ENCODE data around the gene SLC4A5.
"Not testable (repeated sequence)": the region's sequence is repeated elsewhere in the genome, so short reads cannot be mapped to it uniquely, and the experiment has no call there.

The SLC4A5 gene

GRCh38 chr2:74347742-74348141 is 4.5 kb upstream of the SLC4A5 start:
- Mint-ChIP-seq H3K27ac (no peak overlapping the region), H3K4me3 (no peak overlapping the region), H3K36me3 (ENCODE audit: low read depth) (no peaks in the 10 kb centered on the region), H3K9me3 (no peaks in the 10 kb centered on the region), H3K27me3 (no peaks in the 10 kb centered on the region), H3K4me1 (ENCODE audit: low read depth) (peaks cover 8% of the 10 kb centered on the region)
- intact Hi-C loops (cut with micrococcal nuclease) = no loop called here

GRCh38 chr2:74347303-74347702 is 4.1 kb upstream of the SLC4A5 start:
- Mint-ChIP-seq H3K36me3 (ENCODE audit: low read depth) (no peaks in the 10 kb centered on the region), H3K9me3 (no peaks in the 10 kb centered on the region), H3K27ac (no peak overlapping the region), H3K27me3 (no peaks in the 10 kb centered on the region), H3K4me3 (no peak overlapping the region), H3K4me1 (ENCODE audit: low read depth) (peaks cover 8% of the 10 kb centered on the region)
- intact Hi-C loops (cut with micrococcal nuclease) = no loop called here

- no peak overlapping the region for H3K27ac Mint-ChIP-seq
- H3K4me3 Mint-ChIP-seq = no peak overlapping the region
- H3K27me3 Mint-ChIP-seq = no peaks in the 10 kb centered on the region
- intact Hi-C loops (cut with micrococcal nuclease) = no loop called here
- peaks cover 8% of the 10 kb centered on the region for H3K4me1 Mint-ChIP-seq (ENCODE audit: low read depth)
- H3K36me3 Mint-ChIP-seq (ENCODE audit: low read depth) = no peaks in the 10 kb centered on the region
- no peaks in the 10 kb centered on the region for H3K9me3 Mint-ChIP-seq
Observed at GRCh38 chr2:74345272-74345943, 2.2 kb upstream of the SLC4A5 start.

- not testable (repeated sequence) for H3K36me3 Mint-ChIP-seq (ENCODE audit: low read depth); H3K9me3 Mint-ChIP-seq; H3K27me3 Mint-ChIP-seq; H3K4me1 Mint-ChIP-seq (ENCODE audit: low read depth); H3K4me3 Mint-ChIP-seq; H3K27ac Mint-ChIP-seq
- intact Hi-C loops (cut with micrococcal nuclease) = loop anchor here (10.0 kb wide), 1 partner anchor 191 kb away; the partner anchor contains the start of gene BOLA3
Observed at GRCh38 chr2:74336227-74336626, 7.0 kb downstream of the SLC4A5 start.

- Mint-ChIP-seq H3K4me1 (ENCODE audit: low read depth) (no peaks in the 10 kb centered on the region), H3K27me3 (no peaks in the 10 kb centered on the region), H3K4me3 (no peak overlapping the region), H3K9me3 (no peaks in the 10 kb centered on the region), H3K27ac (no peak overlapping the region), H3K36me3 (ENCODE audit: low read depth) (no peaks in the 10 kb centered on the region)
- intact Hi-C loops (cut with micrococcal nuclease) = loop anchor here (1.0 to 10.0 kb wide), 3 partner anchors 84 to 511 kb away; partner anchors contain the start of gene BOLA3
Observed at GRCh38 chr2:74334931-74335333, 8.3 kb downstream of the SLC4A5 start.

GRCh38 chr2:74333896-74334586 is 9.2 kb downstream of the SLC4A5 start:
- H3K9me3 Mint-ChIP-seq = no peaks in the 10 kb centered on the region
- no peaks in the 10 kb centered on the region for H3K27me3 Mint-ChIP-seq
- H3K36me3 Mint-ChIP-seq (ENCODE audit: low read depth) = no peaks in the 10 kb centered on the region
- intact Hi-C loops (cut with micrococcal nuclease) = loop anchor here (2.0 to 10.0 kb wide), 2 partner anchors 83 to 189 kb away; partner anchors contain the start of gene BOLA3
- no peak overlapping the region for H3K27ac Mint-ChIP-seq
- no peaks in the 10 kb centered on the region for H3K4me1 Mint-ChIP-seq (ENCODE audit: low read depth)
- H3K4me3 Mint-ChIP-seq = no peak overlapping the region

- intact Hi-C loops (cut with micrococcal nuclease) = loop anchor here (10.0 kb wide), 1 partner anchor 188 kb away; the partner anchor contains the start of gene BOLA3
- no peak overlapping the region for H3K4me3 Mint-ChIP-seq
- H3K36me3 Mint-ChIP-seq (ENCODE audit: low read depth) = no peaks in the 10 kb centered on the region
- H3K27ac Mint-ChIP-seq = no peak overlapping the region
- H3K27me3 Mint-ChIP-seq = no peaks in the 10 kb centered on the region
- no peaks in the 10 kb centered on the region for H3K9me3 Mint-ChIP-seq
- no peaks in the 10 kb centered on the region for H3K4me1 Mint-ChIP-seq (ENCODE audit: low read depth)
Observed at GRCh38 chr2:74333175-74333574, 10.0 kb downstream of the SLC4A5 start.

- Mint-ChIP-seq H3K4me3 (no peak overlapping the region), H3K9me3 (no peaks in the 10 kb centered on the region), H3K27me3 (no peaks in the 10 kb centered on the region), H3K27ac (no peak overlapping the region), H3K4me1 (ENCODE audit: low read depth) (no peaks in the 10 kb centered on the region), H3K36me3 (ENCODE audit: low read depth) (no peaks in the 10 kb centered on the region)
- intact Hi-C loops (cut with micrococcal nuclease) = loop anchor here (10.0 kb wide), 1 partner anchor 188 kb away; the partner anchor contains the start of gene BOLA3
Observed at GRCh38 chr2:74332550-74333174, 10.6 kb downstream of the SLC4A5 start.

- no peaks in the 10 kb centered on the region for H3K27me3 Mint-ChIP-seq
- H3K27ac Mint-ChIP-seq = no peak overlapping the region
- no peaks in the 10 kb centered on the region for H3K36me3 Mint-ChIP-seq (ENCODE audit: low read depth)
- intact Hi-C loops (cut with micrococcal nuclease) = no loop called here
- H3K4me1 Mint-ChIP-seq (ENCODE audit: low read depth) = no peaks in the 10 kb centered on the region
- no peaks in the 10 kb centered on the region for H3K9me3 Mint-ChIP-seq
- no peak overlapping the region for H3K4me3 Mint-ChIP-seq
Observed at GRCh38 chr2:74328573-74328972, 14.6 kb downstream of the SLC4A5 start.

GRCh38 chr2:74328074-74328473 is 15.1 kb downstream of the SLC4A5 start:
- Mint-ChIP-seq H3K4me1 (ENCODE audit: low read depth) (no peaks in the 10 kb centered on the region), H3K4me3 (no peak overlapping the region), H3K36me3 (ENCODE audit: low read depth) (no peaks in the 10 kb centered on the region), H3K27me3 (no peaks in the 10 kb centered on the region), H3K27ac (no peak overlapping the region), H3K9me3 (no peaks in the 10 kb centered on the region)
- intact Hi-C loops (cut with micrococcal nuclease) = no loop called here

GRCh38 chr2:74327627-74328026 is 15.6 kb downstream of the SLC4A5 start:
- Mint-ChIP-seq H3K27ac (no peak overlapping the region), H3K27me3 (no peaks in the 10 kb centered on the region), H3K36me3 (ENCODE audit: low read depth) (no peaks in the 10 kb centered on the region), H3K4me1 (ENCODE audit: low read depth) (no peaks in the 10 kb centered on the region), H3K9me3 (no peaks in the 10 kb centered on the region), H3K4me3 (no peak overlapping the region)
- intact Hi-C loops (cut with micrococcal nuclease) = no loop called here

GRCh38 chr2:74327199-74327598 is 16.0 kb downstream of the SLC4A5 start:
- intact Hi-C loops (cut with micrococcal nuclease) = no loop called here
- H3K27me3 Mint-ChIP-seq = no peaks in the 10 kb centered on the region
- no peak overlapping the region for H3K4me3 Mint-ChIP-seq
- no peaks in the 10 kb centered on the region for H3K4me1 Mint-ChIP-seq (ENCODE audit: low read depth)
- H3K9me3 Mint-ChIP-seq = no peaks in the 10 kb centered on the region
- H3K27ac Mint-ChIP-seq = no peak overlapping the region
- H3K36me3 Mint-ChIP-seq (ENCODE audit: low read depth) = no peaks in the 10 kb centered on the region

- H3K36me3 Mint-ChIP-seq (ENCODE audit: low read depth) = no peaks in the 10 kb centered on the region
- intact Hi-C loops (cut with micrococcal nuclease) = no loop called here
- H3K27ac Mint-ChIP-seq = no peak overlapping the region
- H3K4me1 Mint-ChIP-seq (ENCODE audit: low read depth) = no peaks in the 10 kb centered on the region
- no peaks in the 10 kb centered on the region for H3K9me3 Mint-ChIP-seq
- H3K4me3 Mint-ChIP-seq = no peak overlapping the region
- H3K27me3 Mint-ChIP-seq = no peaks in the 10 kb centered on the region
Observed at GRCh38 chr2:74325815-74326214, 17.4 kb downstream of the SLC4A5 start.

GRCh38 chr2:74321737-74322136 is 21.5 kb downstream of the SLC4A5 start:
- no peak overlapping the region for H3K4me3 Mint-ChIP-seq
- no peak overlapping the region for H3K27ac Mint-ChIP-seq
- intact Hi-C loops (cut with micrococcal nuclease) = no loop called here
- no peaks in the 10 kb centered on the region for H3K9me3 Mint-ChIP-seq
- no peaks in the 10 kb centered on the region for H3K4me1 Mint-ChIP-seq (ENCODE audit: low read depth)
- no peaks in the 10 kb centered on the region for H3K27me3 Mint-ChIP-seq
- H3K36me3 Mint-ChIP-seq (ENCODE audit: low read depth) = no peaks in the 10 kb centered on the region

All from dendritic cell treated with granulocyte-macrophage colony-stimulating factor and Interleukin-4, amounts not matched to agents 40 ng/mL and 50 ng/mL, for 4 days (primary cell).